C4-2B (cell line): ENCODE results near the gene SFXN5.
"Not testable (repeated sequence)": the region's sequence is repeated elsewhere in the genome, so short reads cannot be mapped to it uniquely, and the experiment has no call there.

Experiments
- H3K27ac ChIP-seq: fragments of 450-650 bp; 2 replicates; pipeline ENCODE4 v1.5.1; 2017
- ZFX ChIP-seq: fragments of 450-650 bp; IDR thresholded peaks from 2 replicates; pipeline ENCODE4 v1.6.1; 2017
- TF ChIP-seq, protein P1 (sequence below): fragments of 450-650 bp; conservative IDR thresholded peaks from 2 replicates; pipeline ENCODE4 v1.5.1; 2017; ENCODE audit warnings: mild to moderate bottlenecking

Gene SFXN5

DNA sequence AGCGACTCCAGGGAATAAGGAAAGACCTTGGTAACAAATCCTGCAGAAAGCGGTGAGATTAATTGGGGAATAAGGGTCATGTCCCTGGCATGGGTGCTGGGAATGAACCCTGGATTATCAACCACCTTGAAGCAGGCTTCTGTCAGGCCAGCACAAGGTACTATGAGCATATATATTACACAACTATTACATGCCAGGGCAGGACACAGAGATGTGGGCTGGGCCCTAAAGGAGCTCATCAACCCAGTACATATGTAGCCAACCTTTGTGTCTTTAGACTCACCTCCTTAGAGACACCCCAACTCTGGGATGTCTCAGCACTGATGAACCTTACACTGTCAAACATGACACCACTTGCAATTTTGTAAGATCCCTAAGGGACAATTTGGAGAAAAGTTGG, 3.4 kb downstream of the SFXN5 start:
- TF ChIP-seq ZFX, result no peak
- TF ChIP-seq, protein P1, sequence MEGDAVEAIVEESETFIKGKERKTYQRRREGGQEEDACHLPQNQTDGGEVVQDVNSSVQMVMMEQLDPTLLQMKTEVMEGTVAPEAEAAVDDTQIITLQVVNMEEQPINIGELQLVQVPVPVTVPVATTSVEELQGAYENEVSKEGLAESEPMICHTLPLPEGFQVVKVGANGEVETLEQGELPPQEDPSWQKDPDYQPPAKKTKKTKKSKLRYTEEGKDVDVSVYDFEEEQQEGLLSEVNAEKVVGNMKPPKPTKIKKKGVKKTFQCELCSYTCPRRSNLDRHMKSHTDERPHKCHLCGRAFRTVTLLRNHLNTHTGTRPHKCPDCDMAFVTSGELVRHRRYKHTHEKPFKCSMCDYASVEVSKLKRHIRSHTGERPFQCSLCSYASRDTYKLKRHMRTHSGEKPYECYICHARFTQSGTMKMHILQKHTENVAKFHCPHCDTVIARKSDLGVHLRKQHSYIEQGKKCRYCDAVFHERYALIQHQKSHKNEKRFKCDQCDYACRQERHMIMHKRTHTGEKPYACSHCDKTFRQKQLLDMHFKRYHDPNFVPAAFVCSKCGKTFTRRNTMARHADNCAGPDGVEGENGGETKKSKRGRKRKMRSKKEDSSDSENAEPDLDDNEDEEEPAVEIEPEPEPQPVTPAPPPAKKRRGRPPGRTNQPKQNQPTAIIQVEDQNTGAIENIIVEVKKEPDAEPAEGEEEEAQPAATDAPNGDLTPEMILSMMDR, result no peak
- H3K27ac ChIP-seq, result no peak overlapping the region

GRCh38 chr2:73067043-73067442, 4.5 kb downstream of the SFXN5 start:
- TF ChIP-seq ZFX, result no peak
- TF ChIP-seq, protein P1, result no peak
- no peak overlapping the region for H3K27ac ChIP-seq

DNA sequence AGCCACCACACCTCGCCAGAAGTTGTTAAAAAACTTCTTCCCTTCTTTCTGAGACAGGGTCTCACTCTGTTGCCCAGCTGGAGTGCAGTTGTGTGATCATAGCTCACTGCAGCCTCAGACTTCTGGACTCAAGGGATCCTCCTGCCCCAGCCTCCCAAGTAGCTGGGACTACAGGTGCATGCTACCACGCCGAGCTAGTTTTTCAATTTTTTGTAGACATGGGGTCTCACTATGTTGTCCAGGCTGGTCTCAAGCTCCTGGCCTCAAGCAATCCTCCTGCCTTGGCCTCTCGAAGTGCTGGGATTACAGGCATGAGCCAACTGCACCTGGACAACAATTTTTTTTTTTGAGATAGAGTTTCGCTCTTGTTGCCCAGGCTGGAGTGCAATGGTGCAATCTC, 6.4 kb downstream of the SFXN5 start:
- H3K27ac ChIP-seq, result not testable (repeated sequence)

GRCh38 chr2:73063909-73064875, 7.3 kb downstream of the SFXN5 start:
- no peak overlapping the region for H3K27ac ChIP-seq
- TF ChIP-seq, protein P1, result no peak
- no peak for TF ChIP-seq ZFX

DNA sequence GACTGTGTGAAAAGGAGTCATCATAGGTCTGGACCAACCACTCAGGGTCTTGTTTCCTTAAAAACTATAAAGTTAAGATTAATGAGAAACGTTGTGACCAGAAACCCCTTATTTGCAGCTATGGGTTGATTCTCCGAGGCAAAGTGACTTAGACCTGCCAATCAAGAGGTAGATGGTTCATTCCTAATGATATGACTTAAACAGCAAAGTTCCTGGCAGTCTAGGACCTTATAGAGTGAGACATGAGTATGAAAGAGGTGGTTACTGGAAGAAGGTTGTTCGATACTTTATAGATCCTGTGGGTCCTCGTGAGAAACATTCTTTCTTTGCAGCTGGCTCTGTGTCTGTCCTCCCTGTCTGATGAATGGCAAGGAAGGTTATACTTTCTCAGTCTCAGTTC, 8.0 kb downstream of the SFXN5 start:
- no peak for TF ChIP-seq ZFX
- TF ChIP-seq, protein P1, result no peak
- H3K27ac ChIP-seq, result no peak overlapping the region

GRCh38 chr2:73059106-73059505, 12.4 kb downstream of the SFXN5 start:
- TF ChIP-seq, protein P1, result no peak
- TF ChIP-seq ZFX, result no peak
- H3K27ac ChIP-seq, result no peak overlapping the region

GRCh38 chr2:73054980-73055379, 16.5 kb downstream of the SFXN5 start:
- TF ChIP-seq, protein P1, result no peak
- no peak for TF ChIP-seq ZFX
- no peak overlapping the region for H3K27ac ChIP-seq
